ENCODE results near the gene LOC101059915.
"Not testable (repeated sequence)": the region's sequence is repeated elsewhere in the genome, so short reads cannot be mapped to it uniquely, and the experiment has no call there.

LOC101059915 gene

GRCh38 chrX:71671043-71671780 is 3.9 kb downstream of the LOC101059915 start:
- no peaks in the 10 kb centered on the region for H3K27me3 ChIP-seq (ENCODE audit: insufficient read depth, poor library complexity, severe bottlenecking)
- ATAC-seq (ENCODE audit: low read depth) (no peak; the same call in 2 of the 3 replicates), DNase-seq (ENCODE audit: low spot score) (no peak)

GRCh38 chrX:71671938-71672337 is 4.6 kb downstream of the LOC101059915 start:
- no peaks in the 10 kb centered on the region for H3K27me3 ChIP-seq (ENCODE audit: insufficient read depth, poor library complexity, severe bottlenecking)
- no peaks in the 10 kb centered on the region for H3K4me1 ChIP-seq (ENCODE audit: insufficient read depth, poor library complexity, severe bottlenecking)
- no peak overlapping the region for H3K4me3 ChIP-seq (ENCODE audit: severe bottlenecking)
- no peak for DNase-seq (ENCODE audit: low spot score)
- TF ChIP-seq, protein P1, sequence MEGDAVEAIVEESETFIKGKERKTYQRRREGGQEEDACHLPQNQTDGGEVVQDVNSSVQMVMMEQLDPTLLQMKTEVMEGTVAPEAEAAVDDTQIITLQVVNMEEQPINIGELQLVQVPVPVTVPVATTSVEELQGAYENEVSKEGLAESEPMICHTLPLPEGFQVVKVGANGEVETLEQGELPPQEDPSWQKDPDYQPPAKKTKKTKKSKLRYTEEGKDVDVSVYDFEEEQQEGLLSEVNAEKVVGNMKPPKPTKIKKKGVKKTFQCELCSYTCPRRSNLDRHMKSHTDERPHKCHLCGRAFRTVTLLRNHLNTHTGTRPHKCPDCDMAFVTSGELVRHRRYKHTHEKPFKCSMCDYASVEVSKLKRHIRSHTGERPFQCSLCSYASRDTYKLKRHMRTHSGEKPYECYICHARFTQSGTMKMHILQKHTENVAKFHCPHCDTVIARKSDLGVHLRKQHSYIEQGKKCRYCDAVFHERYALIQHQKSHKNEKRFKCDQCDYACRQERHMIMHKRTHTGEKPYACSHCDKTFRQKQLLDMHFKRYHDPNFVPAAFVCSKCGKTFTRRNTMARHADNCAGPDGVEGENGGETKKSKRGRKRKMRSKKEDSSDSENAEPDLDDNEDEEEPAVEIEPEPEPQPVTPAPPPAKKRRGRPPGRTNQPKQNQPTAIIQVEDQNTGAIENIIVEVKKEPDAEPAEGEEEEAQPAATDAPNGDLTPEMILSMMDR (IDR thresholded peaks at IDR 0.05; ENCODE audit: poor library complexity, severe bottlenecking): no peak
- no peak for ATAC-seq (ENCODE audit: low read depth)
- H3K9me3 ChIP-seq (ENCODE audit: severe bottlenecking): no peaks in the 10 kb centered on the region
- H3K27ac ChIP-seq (ENCODE audit: poor library complexity, severe bottlenecking): no peak overlapping the region
- H3K36me3 ChIP-seq (ENCODE audit: low read depth): no peaks in the 10 kb centered on the region

More at GRCh38 chrX:71671043-71671780, 3.9 kb downstream of the LOC101059915 start:
- TF ChIP-seq, protein P1 (IDR thresholded peaks at IDR 0.05; ENCODE audit: poor library complexity, severe bottlenecking): no peak
- Histone ChIP-seq H3K36me3 (ENCODE audit: low read depth) (no peaks in the 10 kb centered on the region), H3K9me3 (ENCODE audit: severe bottlenecking) (no peaks in the 10 kb centered on the region), H3K27ac (ENCODE audit: poor library complexity, severe bottlenecking) (no peak overlapping the region), H3K4me3 (ENCODE audit: severe bottlenecking) (no peak overlapping the region), H3K4me1 (ENCODE audit: insufficient read depth, poor library complexity, severe bottlenecking) (no peaks in the 10 kb centered on the region)

DNA sequence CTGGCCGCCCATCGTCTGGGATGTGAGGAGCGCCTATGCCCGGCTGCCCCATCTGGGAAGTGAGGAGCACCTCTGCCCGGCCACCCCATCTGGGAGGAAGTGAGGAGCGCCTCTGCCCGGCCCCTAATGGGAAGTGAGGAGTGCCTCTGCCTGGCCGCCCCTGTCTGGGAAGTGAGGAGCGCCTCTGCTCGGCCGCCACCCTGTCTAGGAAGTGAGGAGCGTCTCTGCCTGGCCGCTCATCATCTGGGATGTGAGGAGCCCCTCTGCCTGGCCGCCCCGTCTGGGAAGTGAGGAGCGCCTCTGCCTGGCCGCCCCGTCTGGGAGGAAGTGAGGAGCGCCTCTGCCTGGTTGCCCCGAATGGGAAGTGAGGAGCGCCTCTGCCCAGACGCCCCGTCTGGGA is 8.3 kb downstream of the LOC101059915 start:
- H3K9me3 ChIP-seq (ENCODE audit: severe bottlenecking); DNase-seq (ENCODE audit: low spot score); ATAC-seq (ENCODE audit: low read depth); H3K27me3 ChIP-seq (ENCODE audit: insufficient read depth, poor library complexity, severe bottlenecking); H3K4me3 ChIP-seq (ENCODE audit: severe bottlenecking); H3K4me1 ChIP-seq (ENCODE audit: insufficient read depth, poor library complexity, severe bottlenecking); H3K27ac ChIP-seq (ENCODE audit: poor library complexity, severe bottlenecking); H3K36me3 ChIP-seq (ENCODE audit: low read depth): not testable (repeated sequence)

- not testable (repeated sequence) for H3K9me3 ChIP-seq (ENCODE audit: severe bottlenecking); H3K36me3 ChIP-seq (ENCODE audit: low read depth); H3K27ac ChIP-seq (ENCODE audit: poor library complexity, severe bottlenecking); ATAC-seq (ENCODE audit: low read depth); H3K27me3 ChIP-seq (ENCODE audit: insufficient read depth, poor library complexity, severe bottlenecking); H3K4me3 ChIP-seq (ENCODE audit: severe bottlenecking); H3K4me1 ChIP-seq (ENCODE audit: insufficient read depth, poor library complexity, severe bottlenecking); DNase-seq (ENCODE audit: low spot score)
Measured at GRCh38 chrX:71676068-71676795, 8.9 kb downstream of the LOC101059915 start.

DNA sequence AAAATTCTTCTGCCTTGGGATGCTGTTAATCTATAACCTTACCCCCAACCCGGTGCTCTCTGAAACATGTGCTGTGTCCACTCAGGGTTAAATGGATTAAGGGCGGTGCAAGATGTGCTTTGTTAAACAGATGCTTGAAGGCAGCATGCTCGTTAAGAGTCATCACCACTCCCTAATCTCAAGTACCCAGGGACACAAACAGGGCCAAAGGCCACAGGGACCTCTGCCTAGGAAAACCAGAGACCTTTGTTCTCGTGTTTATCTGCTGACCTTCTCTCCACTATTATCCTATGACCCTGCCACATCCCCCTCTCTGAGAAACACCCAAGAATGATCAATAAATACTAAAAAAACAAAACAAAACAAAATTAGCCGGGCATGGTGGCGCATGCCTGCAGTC is 9.8 kb downstream of the LOC101059915 start:
- not testable (repeated sequence) for H3K9me3 ChIP-seq (ENCODE audit: severe bottlenecking); H3K27me3 ChIP-seq (ENCODE audit: insufficient read depth, poor library complexity, severe bottlenecking)

DNA sequence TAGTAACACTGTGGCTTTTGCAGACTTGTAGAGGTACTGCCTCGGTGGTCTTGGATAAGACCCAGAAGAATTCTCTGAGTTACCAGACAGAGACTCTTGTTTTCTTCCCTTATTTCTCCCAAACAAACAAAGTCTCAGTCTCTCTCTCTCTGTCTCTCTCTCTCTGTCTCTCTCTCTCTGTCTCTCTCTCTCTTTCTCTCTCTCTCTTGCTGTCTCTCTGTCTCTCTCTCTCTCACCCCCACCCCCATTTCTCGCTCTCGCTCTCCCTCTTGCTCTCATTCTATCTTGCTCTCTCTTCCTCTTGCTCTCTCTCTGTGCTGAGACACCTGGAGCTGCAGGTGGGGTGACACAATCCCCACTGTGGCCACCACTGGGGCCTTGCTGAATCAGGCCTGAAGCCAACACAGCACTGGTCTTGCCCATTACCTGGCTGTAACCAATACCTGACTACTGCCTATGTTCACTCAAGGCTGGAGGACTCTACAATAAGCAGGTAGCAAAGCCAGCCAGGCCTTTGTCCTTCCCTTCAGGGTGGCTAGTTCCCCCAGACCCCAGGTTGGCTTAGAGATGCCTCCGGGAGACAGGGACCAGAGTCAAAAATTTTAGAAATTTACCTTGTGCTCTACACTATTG is 12.3 kb downstream of the LOC101059915 start:
- Histone ChIP-seq H3K27me3 (ENCODE audit: insufficient read depth, poor library complexity, severe bottlenecking) (no peaks in the 10 kb centered on the region), H3K4me1 (ENCODE audit: insufficient read depth, poor library complexity, severe bottlenecking) (no peaks in the 10 kb centered on the region), H3K36me3 (ENCODE audit: low read depth) (no peaks in the 10 kb centered on the region), H3K4me3 (ENCODE audit: severe bottlenecking) (no peak overlapping the region), H3K9me3 (ENCODE audit: severe bottlenecking) (no peaks in the 10 kb centered on the region), H3K27ac (ENCODE audit: poor library complexity, severe bottlenecking) (no peak overlapping the region)
- TF ChIP-seq, protein P1 (IDR thresholded peaks at IDR 0.05; ENCODE audit: poor library complexity, severe bottlenecking): no peak
- no peak for DNase-seq (ENCODE audit: low spot score)
- ATAC-seq (ENCODE audit: low read depth): no peak

More for the DNA sequence above, 9.8 kb downstream of the LOC101059915 start:
- H3K4me1 ChIP-seq (ENCODE audit: insufficient read depth, poor library complexity, severe bottlenecking); ATAC-seq (ENCODE audit: low read depth); DNase-seq (ENCODE audit: low spot score); H3K4me3 ChIP-seq (ENCODE audit: severe bottlenecking); H3K36me3 ChIP-seq (ENCODE audit: low read depth); H3K27ac ChIP-seq (ENCODE audit: poor library complexity, severe bottlenecking): not testable (repeated sequence)

- H3K9me3 ChIP-seq (ENCODE audit: severe bottlenecking); DNase-seq (ENCODE audit: low spot score); H3K36me3 ChIP-seq (ENCODE audit: low read depth); ATAC-seq (ENCODE audit: low read depth); H3K4me3 ChIP-seq (ENCODE audit: severe bottlenecking); H3K27ac ChIP-seq (ENCODE audit: poor library complexity, severe bottlenecking); H3K27me3 ChIP-seq (ENCODE audit: insufficient read depth, poor library complexity, severe bottlenecking); H3K4me1 ChIP-seq (ENCODE audit: insufficient read depth, poor library complexity, severe bottlenecking): not testable (repeated sequence)
Measured at GRCh38 chrX:71696641-71697465, 29.5 kb downstream of the LOC101059915 start.

Measured in RWPE2 (cell line).